Hair follicular keratinocyte (primary cell): Measurements from ENCODE around the gene NMNAT2. TPM values are rescaled to one million over a fixed set of nuclear protein-coding genes. Genes with fewer than 3 reads are reported as not detected.

Experiments
- total RNA-seq: library from RNA; depleted of rRNA; stranded (reverse); fragments of >200 nt; gene quantifications from 2 replicates; pipeline ENCODE4 v1.2.3, GENCODE V29; 2015

The NMNAT2 gene
- total RNA-seq: 0.39 TPM in 1 of 2 replicates, not detected in the other

GRCh38 chr1:183417772-183418491, at the start of gene NMNAT2:
TSS of gene NMNAT2 (minus strand) at chr1:183418380. CDS start at chr1:183418267, 113 bp downstream.

Other genes starting within 250 kb of the NMNAT2 start
- 1,739 and 5,819 TPM in 2 replicates for gene LAMC2, start 232.1 kb downstream of the NMNAT2 start, total RNA-seq
- gene SMG7, start 54.1 kb upstream of the NMNAT2 start, total RNA-seq: 19.5 and 21.2 TPM in 2 replicates
- gene NCF2, start 172.1 kb upstream of the NMNAT2 start, total RNA-seq: 1.5 and 2.9 TPM in 2 replicates
- gene ARPC5, start 217.4 kb upstream of the NMNAT2 start, total RNA-seq: 140 and 160 TPM in 2 replicates
- not detected in 2 replicates for gene APOBEC4, start 234.9 kb upstream of the NMNAT2 start, total RNA-seq